ENCODE results near the gene WTAP. TPM values are rescaled to one million over a fixed set of nuclear protein-coding genes. Genes with fewer than 3 reads are reported as not detected.
"Not testable (repeated sequence)": the region's sequence is repeated elsewhere in the genome, so short reads cannot be mapped to it uniquely, and the experiment has no call there.

Gene WTAP
- total RNA-seq, 2 donors from 2014 or later: 46.3 to 157 TPM

DNA sequence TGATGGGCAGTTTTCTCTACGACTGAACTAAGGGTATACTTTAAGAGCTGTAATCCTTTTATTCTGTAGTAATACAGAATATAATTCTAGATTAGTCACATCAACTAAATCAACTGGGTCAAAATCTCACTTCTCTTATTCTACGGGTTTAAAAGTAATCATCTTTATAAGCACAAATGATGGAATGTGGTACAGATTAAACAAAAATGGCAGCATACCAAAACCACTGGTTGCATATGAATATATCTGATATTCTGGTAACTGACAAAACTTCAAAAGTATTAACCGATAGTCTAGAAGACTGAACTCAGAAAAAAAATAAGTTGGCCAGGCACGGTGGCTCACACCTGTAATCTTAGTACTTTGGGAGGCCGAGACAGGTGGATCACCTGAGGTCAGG is 41.3 kb upstream of the WTAP start:
- ATAC-seq (ENCODE audit: insufficient number of reproducible peaks, low FRiP score, low read depth): no peak
- H3K27ac ChIP-seq: no peak overlapping the region
- H3K27me3 ChIP-seq (replicated peaks; ENCODE audit: insufficient read depth): no peaks in the 10 kb centered on the region
- H3K36me3 ChIP-seq: peaks cover 35% of the 10 kb centered on the region
- peaks cover 9 to 12% of the 10 kb centered on the region in 2 donors for H3K4me1 ChIP-seq (ENCODE audit: control insufficient read depth in 1 of 2, low read depth in 2 of 2)
- no peak for DNase-seq (ENCODE audit: low spot score)
- H3K4me3 ChIP-seq: no peak overlapping the region
- H3K9me3 ChIP-seq: no peaks in the 10 kb centered on the region
- TF ChIP-seq, protein P1, sequence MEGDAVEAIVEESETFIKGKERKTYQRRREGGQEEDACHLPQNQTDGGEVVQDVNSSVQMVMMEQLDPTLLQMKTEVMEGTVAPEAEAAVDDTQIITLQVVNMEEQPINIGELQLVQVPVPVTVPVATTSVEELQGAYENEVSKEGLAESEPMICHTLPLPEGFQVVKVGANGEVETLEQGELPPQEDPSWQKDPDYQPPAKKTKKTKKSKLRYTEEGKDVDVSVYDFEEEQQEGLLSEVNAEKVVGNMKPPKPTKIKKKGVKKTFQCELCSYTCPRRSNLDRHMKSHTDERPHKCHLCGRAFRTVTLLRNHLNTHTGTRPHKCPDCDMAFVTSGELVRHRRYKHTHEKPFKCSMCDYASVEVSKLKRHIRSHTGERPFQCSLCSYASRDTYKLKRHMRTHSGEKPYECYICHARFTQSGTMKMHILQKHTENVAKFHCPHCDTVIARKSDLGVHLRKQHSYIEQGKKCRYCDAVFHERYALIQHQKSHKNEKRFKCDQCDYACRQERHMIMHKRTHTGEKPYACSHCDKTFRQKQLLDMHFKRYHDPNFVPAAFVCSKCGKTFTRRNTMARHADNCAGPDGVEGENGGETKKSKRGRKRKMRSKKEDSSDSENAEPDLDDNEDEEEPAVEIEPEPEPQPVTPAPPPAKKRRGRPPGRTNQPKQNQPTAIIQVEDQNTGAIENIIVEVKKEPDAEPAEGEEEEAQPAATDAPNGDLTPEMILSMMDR (IDR thresholded peaks at IDR 0.05): no peak

DNA sequence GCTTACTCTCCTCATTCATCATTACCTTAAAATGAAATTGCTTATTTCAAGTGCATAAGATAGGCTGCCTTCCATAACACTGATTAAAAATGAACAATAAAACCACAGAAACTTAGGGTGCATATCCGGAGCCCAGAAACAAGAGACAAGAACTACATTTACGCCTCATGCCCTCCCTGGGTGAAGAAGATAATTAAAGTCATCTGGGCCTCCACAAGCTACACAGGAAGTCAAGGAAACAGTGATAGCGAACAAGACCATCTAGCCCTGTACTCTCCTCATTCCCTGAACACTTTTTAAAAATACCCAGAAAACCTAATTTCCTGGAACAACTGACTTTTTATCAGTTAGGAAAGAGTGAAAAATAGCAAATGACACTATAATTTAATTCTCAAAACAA is 40.6 kb upstream of the WTAP start:
- Histone ChIP-seq H3K4me1 (ENCODE audit: control insufficient read depth in 1 of 2, low read depth in 2 of 2) (peaks cover 12 to 19% of the 10 kb centered on the region in 2 donors), H3K36me3 (peaks cover 30% of the 10 kb centered on the region), H3K27me3 (replicated peaks; ENCODE audit: insufficient read depth) (no peaks in the 10 kb centered on the region), H3K27ac (no peak overlapping the region), H3K4me3 (no peak overlapping the region), H3K9me3 (no peaks in the 10 kb centered on the region)
- TF ChIP-seq, protein P1 (IDR thresholded peaks at IDR 0.05): no peak
- no peak for DNase-seq (ENCODE audit: low spot score)
- no peak for ATAC-seq (ENCODE audit: insufficient number of reproducible peaks, low FRiP score, low read depth)

DNA sequence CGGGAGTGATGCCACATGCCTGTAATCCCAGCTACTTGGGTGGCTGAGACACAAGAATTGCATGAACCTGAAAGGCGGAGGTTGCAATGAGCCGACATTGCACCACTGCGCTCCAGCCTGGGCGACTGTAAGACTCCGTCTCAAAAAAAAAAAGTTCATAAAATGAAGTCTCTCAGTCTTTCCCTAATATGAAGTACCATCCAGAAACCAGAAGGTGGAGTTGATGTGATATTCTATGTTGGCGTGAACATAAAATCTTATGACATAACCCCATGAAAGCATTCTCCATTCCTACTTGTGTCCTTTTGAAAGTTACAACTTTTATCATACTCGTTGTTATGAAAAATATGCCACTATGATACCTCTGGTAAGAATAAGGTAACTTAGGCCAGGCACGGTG is 40.0 kb upstream of the WTAP start:
- Histone ChIP-seq H3K27ac (no peak overlapping the region), H3K36me3 (peaks cover 27% of the 10 kb centered on the region), H3K27me3 (replicated peaks; ENCODE audit: insufficient read depth) (no peaks in the 10 kb centered on the region), H3K4me3 (no peak overlapping the region), H3K9me3 (no peaks in the 10 kb centered on the region), H3K4me1 (ENCODE audit: control insufficient read depth in 1 of 2, low read depth in 2 of 2) (peaks cover 13 to 25% of the 10 kb centered on the region in 2 donors)
- TF ChIP-seq, protein P1 (IDR thresholded peaks at IDR 0.05): no peak
- DNase-seq (ENCODE audit: low spot score) (no peak), ATAC-seq (ENCODE audit: insufficient number of reproducible peaks, low FRiP score, low read depth) (no peak)

DNA sequence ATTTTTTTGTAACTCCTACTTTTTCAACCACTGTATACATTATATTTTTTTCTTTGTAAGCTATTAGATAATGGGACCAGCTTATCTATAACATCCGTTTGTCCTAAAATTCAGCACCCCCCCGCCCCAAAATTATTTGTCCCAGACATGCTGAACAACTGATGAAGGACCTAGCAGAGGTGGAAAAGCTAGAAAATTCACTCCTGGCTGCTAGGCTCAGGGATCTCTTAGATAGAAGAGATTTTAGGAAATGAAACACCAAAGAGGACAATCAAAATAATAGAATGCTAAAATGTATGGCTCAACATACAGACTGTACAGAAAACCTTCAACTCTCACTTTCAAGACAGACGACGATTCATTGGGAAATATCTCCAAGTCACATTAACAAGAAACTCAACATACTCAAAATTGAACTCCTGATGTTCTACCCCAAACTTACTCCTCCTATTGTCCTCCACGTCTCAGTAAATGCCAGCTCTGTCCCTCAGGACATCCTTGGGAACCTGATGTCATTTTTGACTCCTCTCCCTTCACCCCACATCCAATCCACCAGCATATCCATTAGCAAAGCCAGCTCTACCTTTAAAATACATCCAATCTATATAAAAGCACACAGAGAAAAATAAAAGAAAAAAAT is 38.9 kb upstream of the WTAP start:
- no peak overlapping the region for H3K27ac ChIP-seq
- TF ChIP-seq, protein P1 (IDR thresholded peaks at IDR 0.05): no peak
- no peaks in the 10 kb centered on the region for H3K9me3 ChIP-seq
- ATAC-seq (ENCODE audit: insufficient number of reproducible peaks, low FRiP score, low read depth) (no peak), DNase-seq (ENCODE audit: low spot score) (no peak)
- H3K4me3 ChIP-seq: no peak overlapping the region
- H3K27me3 ChIP-seq (replicated peaks; ENCODE audit: insufficient read depth): no peaks in the 10 kb centered on the region
- H3K36me3 ChIP-seq: peaks cover 24% of the 10 kb centered on the region
- peaks cover 13 to 26% of the 10 kb centered on the region in 2 donors for H3K4me1 ChIP-seq (ENCODE audit: control insufficient read depth in 1 of 2, low read depth in 2 of 2)

DNA sequence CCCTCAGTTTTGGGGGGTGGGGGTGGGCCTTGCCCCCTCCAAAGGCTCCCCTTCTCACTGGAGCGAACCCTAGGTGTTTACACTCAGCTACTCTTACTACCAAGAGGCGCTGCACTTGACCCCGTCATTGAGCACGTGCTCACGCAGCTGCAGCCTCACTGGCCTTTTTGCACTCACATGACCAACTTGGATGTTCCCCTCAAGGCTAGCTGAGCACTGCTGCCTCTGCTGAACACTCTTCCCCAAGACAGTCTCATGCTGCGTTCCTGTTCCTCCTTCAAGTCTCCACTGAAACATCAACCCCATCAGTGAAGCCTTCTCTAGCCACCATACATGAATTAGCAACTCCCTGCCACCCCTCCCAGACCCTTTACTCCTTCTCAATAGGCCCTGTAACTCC is 38.3 kb upstream of the WTAP start:
- TF ChIP-seq, protein P1 (IDR thresholded peaks at IDR 0.05): no peak
- no peak overlapping the region for H3K27ac ChIP-seq
- H3K27me3 ChIP-seq (replicated peaks; ENCODE audit: insufficient read depth): no peaks in the 10 kb centered on the region
- peaks cover 18% of the 10 kb centered on the region for H3K36me3 ChIP-seq
- ATAC-seq (ENCODE audit: insufficient number of reproducible peaks, low FRiP score, low read depth) (no peak), DNase-seq (ENCODE audit: low spot score) (no peak)
- H3K4me3 ChIP-seq: no peak overlapping the region
- H3K9me3 ChIP-seq: no peaks in the 10 kb centered on the region
- H3K4me1 ChIP-seq (ENCODE audit: control insufficient read depth in 1 of 2, low read depth in 2 of 2): peaks cover 16 to 29% of the 10 kb centered on the region in 2 donors

DNA sequence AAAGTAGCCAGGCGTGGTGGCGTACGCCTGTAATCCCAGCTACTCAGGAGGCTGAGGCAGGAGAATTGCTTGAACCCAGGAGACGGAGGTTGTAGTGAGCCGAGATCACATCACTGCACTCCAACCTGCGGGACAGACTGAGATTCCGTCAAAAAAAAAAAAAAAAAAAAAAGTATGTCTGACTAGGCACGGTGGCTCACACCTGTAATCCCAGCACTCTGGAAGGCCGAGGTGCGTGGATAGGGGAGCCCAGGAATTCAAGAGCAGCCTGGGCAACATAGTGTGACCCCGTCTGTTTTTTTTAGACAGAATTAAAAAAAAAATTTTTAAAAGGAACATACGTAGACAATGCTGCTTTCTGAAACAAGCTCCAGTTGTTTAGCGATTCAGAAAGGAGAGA is 37.2 kb upstream of the WTAP start:
- ATAC-seq (ENCODE audit: insufficient number of reproducible peaks, low FRiP score, low read depth); H3K27me3 ChIP-seq (replicated peaks; ENCODE audit: insufficient read depth); H3K9me3 ChIP-seq; H3K4me3 ChIP-seq; DNase-seq (ENCODE audit: low spot score); H3K27ac ChIP-seq: not testable (repeated sequence)
- Histone ChIP-seq H3K36me3 (peaks cover 12% of the 10 kb centered on the region), H3K4me1 (ENCODE audit: control insufficient read depth in 1 of 2, low read depth in 2 of 2) (peaks cover 18 to 33% of the 10 kb centered on the region in 2 donors)

All from thoracic aorta (tissue), 2 donors.